Activated B cell treated with CpG ODN at 0.5 μM for 24 hours (primary cell): ENCODE measurements around the gene DNAJA3. TPM values are rescaled to one million over a fixed set of nuclear protein-coding genes. Genes with fewer than 3 reads are reported as not detected.
"Not testable (repeated sequence)": the region's sequence is repeated elsewhere in the genome, so short reads cannot be mapped to it uniquely, and the experiment has no call there.

Experiments
- ATAC-seq: fragments of 200-7000 bp; cut with Tn5 transposase; one replicate; pipeline ENCODE4 v1.10.0; 2021; ENCODE audit warnings: low read depth, mild to moderate bottlenecking, moderate library complexity
- CTCF ChIA-PET: fragments of 350-600 bp; sonication (Branson Sonifier 250); formaldehyde crosslinking; loops from one replicate; lab custom pipeline; 2021; ENCODE audit warnings: antibody characterized with exemption; lab: Charles Lee
- POLR2A ChIA-PET: fragments of 350-600 bp; sonication (Branson Sonifier 250); formaldehyde crosslinking; loops from one replicate; lab custom pipeline; 2021; ENCODE audit warnings: antibody characterized with exemption; lab: Charles Lee
- DNase-seq: peaks from one replicate; pipeline ENCODE4 v3.0.0; 2022
- H3K27ac Mint-ChIP-seq: one replicate; pipeline ENCODE4 v1.8.0; 2020; ENCODE audit warnings: mixed read lengths
- H3K27me3 Mint-ChIP-seq: one replicate; pipeline ENCODE4 v1.8.0; 2021; ENCODE audit warnings: mixed read lengths
- H3K36me3 Mint-ChIP-seq: one replicate; pipeline ENCODE4 v1.8.0; 2021; ENCODE audit warnings: low read depth, mixed read lengths
- H3K4me1 Mint-ChIP-seq: one replicate; pipeline ENCODE4 v1.8.0; 2021; ENCODE audit warnings: mixed read lengths
- H3K4me3 Mint-ChIP-seq: one replicate; pipeline ENCODE4 v1.8.0; 2020; ENCODE audit warnings: mild to moderate bottlenecking, mixed read lengths
- H3K9me3 Mint-ChIP-seq: one replicate; pipeline ENCODE4 v1.8.0; 2020; ENCODE audit warnings: mixed read lengths
- intact Hi-C: fragments of 100-400 bp; cut with micrococcal nuclease; formaldehyde crosslinking; loops from one replicate; pipeline ENCODE4 v1.15.1; 2024
- total RNA-seq: library from RNA; stranded (reverse); gene quantifications from 2 replicates; pipeline ENCODE4 v1.2.3, GENCODE V29; 2022
- TF ChIP-seq, protein P1 (sequence below): fragments of 200-600 bp; IDR thresholded peaks from one replicate; pipeline ENCODE4 v1.8.0; 2022; ENCODE audit warnings: antibody characterized with exemption, mild to moderate bottlenecking

Gene DNAJA3
- total RNA-seq, 1 donor from 2014 or later: 62.6 TPM

DNA sequence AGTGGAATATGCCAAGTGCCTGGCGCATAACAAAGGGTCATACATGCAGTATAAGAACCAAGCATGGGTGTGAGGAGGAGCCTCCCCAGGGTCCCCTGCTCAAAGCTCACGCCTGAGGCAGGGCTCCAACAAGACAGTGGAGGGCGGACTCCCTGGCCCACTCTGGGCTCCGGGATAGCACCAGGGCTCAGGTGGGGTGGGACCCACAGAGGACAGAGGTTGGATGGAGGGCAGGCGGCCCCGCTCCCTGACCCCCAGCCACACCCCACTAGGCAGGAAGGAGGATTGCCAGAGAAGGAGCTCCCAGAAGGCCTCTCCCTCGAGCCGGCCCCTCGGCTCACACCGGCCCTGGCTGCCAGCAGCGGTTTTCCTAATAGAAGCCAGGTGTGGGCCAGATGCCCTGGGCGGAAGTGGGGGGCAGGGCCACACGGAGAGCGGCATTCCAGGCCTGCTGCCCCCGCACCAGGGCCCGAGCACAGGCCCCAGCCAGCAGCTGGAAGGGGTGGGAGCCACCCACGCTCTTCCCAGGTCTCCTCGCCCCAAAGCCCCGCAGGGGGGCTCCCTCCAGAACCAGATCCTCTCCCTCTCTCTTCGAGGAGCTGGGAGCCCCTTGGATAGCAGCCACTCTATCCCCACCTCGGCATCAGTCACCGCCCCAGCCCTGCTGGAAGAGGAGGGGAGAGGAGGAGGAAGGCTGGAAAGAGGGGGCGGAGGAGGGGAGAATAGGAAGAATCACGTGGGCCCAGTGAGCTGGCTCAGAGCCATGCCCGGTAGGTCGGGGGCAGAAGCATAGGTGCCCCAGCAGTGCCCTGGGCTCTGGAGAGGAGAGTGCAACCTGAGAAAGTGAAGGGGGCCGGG, 33.1 kb upstream of the DNAJA3 start:
- POLR2A ChIA-PET: no interaction called here
- peaks cover 49% of the 10 kb centered on the region for H3K36me3 Mint-ChIP-seq
- no peak for ATAC-seq

DNA sequence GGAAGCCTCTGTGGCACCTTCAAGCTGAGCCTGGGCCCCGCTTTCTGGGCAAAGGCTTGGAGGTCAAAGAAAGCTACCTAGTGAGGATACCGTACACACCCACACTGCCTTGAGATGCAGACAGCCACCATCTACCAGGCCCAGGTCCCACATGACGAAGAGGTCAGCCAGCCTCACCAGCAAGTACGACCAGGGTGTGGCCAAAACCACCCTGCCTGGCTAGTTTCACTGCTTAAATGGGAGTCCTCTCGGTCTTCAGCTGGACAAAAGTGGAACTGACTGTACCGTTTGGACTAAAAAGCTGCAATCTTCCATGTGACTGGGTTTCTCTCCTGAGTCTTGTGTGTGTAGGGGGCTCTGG, 32.4 kb upstream of the DNAJA3 start:
- Mint-ChIP-seq H3K9me3 (no peaks in the 10 kb centered on the region), H3K4me3 (no peak overlapping the region), H3K4me1 (no peaks in the 10 kb centered on the region), H3K27me3 (no peaks in the 10 kb centered on the region), H3K36me3 (peaks cover 48% of the 10 kb centered on the region), H3K27ac (no peak overlapping the region)
- ATAC-seq (no peak), DNase-seq (no peak)
- POLR2A ChIA-PET: no interaction called here
- intact Hi-C loops: no loop called here
- TF ChIP-seq, protein P1, sequence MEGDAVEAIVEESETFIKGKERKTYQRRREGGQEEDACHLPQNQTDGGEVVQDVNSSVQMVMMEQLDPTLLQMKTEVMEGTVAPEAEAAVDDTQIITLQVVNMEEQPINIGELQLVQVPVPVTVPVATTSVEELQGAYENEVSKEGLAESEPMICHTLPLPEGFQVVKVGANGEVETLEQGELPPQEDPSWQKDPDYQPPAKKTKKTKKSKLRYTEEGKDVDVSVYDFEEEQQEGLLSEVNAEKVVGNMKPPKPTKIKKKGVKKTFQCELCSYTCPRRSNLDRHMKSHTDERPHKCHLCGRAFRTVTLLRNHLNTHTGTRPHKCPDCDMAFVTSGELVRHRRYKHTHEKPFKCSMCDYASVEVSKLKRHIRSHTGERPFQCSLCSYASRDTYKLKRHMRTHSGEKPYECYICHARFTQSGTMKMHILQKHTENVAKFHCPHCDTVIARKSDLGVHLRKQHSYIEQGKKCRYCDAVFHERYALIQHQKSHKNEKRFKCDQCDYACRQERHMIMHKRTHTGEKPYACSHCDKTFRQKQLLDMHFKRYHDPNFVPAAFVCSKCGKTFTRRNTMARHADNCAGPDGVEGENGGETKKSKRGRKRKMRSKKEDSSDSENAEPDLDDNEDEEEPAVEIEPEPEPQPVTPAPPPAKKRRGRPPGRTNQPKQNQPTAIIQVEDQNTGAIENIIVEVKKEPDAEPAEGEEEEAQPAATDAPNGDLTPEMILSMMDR: no peak
- CTCF ChIA-PET: interaction anchor here (1.0 kb wide), 1 partner anchor 9 kb away, joined by 5 read pairs; no protein-coding TSS in a partner anchor

More for the DNA sequence above, 33.1 kb upstream of the DNAJA3 start:
- no peaks in the 10 kb centered on the region for H3K27me3 Mint-ChIP-seq
- H3K4me1 Mint-ChIP-seq: no peaks in the 10 kb centered on the region
- H3K4me3 Mint-ChIP-seq: no peak overlapping the region
- H3K9me3 Mint-ChIP-seq: no peaks in the 10 kb centered on the region
- TF ChIP-seq, protein P1: no peak
- CTCF ChIA-PET: interaction anchor here (1.0 kb wide), 1 partner anchor 10 kb away, joined by 5 read pairs; no protein-coding TSS in a partner anchor
- H3K27ac Mint-ChIP-seq: no peak overlapping the region
- intact Hi-C loops: no loop called here
- no peak for DNase-seq

DNA sequence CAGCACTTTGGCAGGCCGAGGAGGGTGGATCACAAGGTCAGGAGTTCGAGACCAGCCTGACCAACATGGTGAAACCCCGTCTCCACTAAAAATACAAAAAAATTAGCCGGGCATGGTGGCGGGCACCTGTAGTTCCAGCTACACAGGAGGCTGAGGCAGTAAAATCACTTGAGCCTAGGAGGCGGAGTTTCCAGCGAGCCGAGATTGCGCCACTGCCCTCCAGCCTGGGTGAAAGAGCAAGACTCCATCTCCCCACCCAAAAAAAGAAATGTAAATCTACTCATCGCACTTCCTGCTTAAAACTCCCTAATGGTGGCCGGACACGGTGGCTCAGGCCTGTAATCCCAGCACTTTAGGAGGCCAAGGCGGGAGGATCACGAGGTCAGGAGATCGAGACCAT, 31.8 kb upstream of the DNAJA3 start:
- peaks cover 48% of the 10 kb centered on the region for H3K36me3 Mint-ChIP-seq
- DNase-seq, H3K27ac Mint-ChIP-seq, ATAC-seq, H3K4me3 Mint-ChIP-seq, H3K9me3 Mint-ChIP-seq, intact Hi-C loops, H3K27me3 Mint-ChIP-seq, H3K4me1 Mint-ChIP-seq, POLR2A ChIA-PET: not testable (repeated sequence)
- CTCF ChIA-PET: interaction anchor here (1.0 kb wide), 1 partner anchor 8 kb away, joined by 5 read pairs; no protein-coding TSS in a partner anchor

DNA sequence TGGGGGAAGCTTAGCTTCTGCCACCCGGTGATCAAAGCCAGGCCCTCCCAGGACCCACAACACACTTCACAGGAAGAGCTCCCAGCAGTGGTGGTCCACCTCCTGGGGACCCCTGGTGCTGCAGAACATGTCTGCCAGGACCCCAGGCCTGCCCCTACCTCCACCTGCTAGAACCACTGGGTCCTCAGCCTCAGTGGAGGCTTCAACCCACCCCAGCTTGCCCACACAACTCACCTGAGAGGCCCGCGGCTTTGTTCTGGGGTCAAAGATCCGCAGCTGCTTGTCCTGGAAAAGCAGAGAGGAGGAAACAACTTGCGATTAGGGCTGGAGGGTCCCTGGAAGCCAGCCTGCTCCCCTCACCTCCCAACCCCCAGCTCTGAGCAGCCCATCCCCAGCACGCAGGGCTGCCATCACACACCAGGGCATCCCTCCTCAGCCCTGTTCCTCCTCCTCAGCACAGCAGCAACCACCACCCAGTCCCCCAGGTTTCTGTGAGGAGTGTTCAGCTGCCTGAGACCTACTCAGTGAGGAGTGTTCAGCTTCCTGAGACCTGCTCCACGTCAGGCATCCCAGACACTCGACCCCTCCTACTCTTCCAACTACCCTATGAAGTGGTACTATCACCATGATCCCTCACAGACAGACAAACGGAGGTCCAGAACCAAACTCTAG, 30.5 kb upstream of the DNAJA3 start:
- ChIA-PET POLR2A (no interaction called here), CTCF (no interaction called here)
- Mint-ChIP-seq H3K36me3 (peaks cover 53% of the 10 kb centered on the region), H3K27ac (no peak overlapping the region), H3K4me1 (no peaks in the 10 kb centered on the region), H3K4me3 (no peak overlapping the region), H3K27me3 (no peaks in the 10 kb centered on the region), H3K9me3 (no peaks in the 10 kb centered on the region)
- ATAC-seq (no peak), DNase-seq (no peak)
- intact Hi-C loops: no loop called here
- TF ChIP-seq, protein P1: no peak

DNA sequence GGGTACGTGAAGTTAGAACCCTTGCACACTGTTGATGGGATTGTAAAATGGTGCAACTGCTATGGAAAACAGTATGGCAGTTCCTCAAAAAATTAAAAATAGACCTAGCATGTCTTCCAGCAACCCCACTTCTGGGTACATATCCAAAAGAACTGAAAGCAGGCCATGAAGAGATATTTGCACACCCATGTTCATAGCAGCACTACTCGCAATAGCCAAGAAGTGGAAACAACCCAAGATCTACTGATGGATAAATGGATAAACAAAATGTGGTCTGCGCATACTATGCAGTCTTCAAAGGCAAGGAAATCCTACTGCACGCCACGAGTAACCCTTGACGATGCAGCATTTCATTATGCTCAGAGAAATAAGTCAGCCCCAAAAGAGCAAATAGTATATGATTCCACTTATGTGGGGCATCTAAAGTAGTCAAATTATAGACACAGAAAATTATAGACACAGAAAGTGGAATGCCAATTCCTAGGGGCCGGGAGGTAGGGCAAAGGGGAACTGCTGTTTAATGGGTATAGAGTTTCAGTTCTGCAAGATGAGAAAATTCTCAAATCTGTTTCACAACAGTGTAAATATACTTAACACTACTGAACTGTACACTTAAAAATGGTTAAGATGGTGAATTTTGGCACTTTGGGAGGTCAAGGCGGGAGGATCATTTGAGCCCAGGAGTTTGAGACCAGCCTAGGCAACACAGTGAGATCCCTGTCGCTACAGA, 26.5 kb upstream of the DNAJA3 start:
- TF ChIP-seq, protein P1: no peak
- no peak for DNase-seq
- no peaks in the 10 kb centered on the region for H3K9me3 Mint-ChIP-seq
- intact Hi-C loops: no loop called here
- H3K27ac Mint-ChIP-seq: no peak overlapping the region
- H3K27me3 Mint-ChIP-seq: no peaks in the 10 kb centered on the region
- ChIA-PET CTCF (interaction anchor here (1.3 kb wide), 1 partner anchor 40 kb away, joined by 7 read pairs; no protein-coding TSS in a partner anchor), POLR2A (interaction anchor here (0.7 kb wide), 1 partner anchor 107 kb away, joined by 3 read pairs; no protein-coding TSS in a partner anchor)
- peaks cover 2% of the 10 kb centered on the region for H3K4me1 Mint-ChIP-seq
- peaks cover 67% of the 10 kb centered on the region for H3K36me3 Mint-ChIP-seq
- H3K4me3 Mint-ChIP-seq: no peak overlapping the region
- no peak for ATAC-seq
